GM12872 (cell line): ENCODE results near the gene SNRNP70.
A peak's percentile ranks its signal among the peaks of the same experiment; 100 is the strongest.

Source experiments
- TF ChIP-seq, protein P1 (sequence below): IDR thresholded peaks from 3 replicates; pipeline ENCODE4 v1.5.1; 2011; ENCODE audit warnings: low read depth, mild to moderate bottlenecking, low read length, moderate library complexity; ENCODE audit not compliant: insufficient read depth

Gene SNRNP70

DNA sequence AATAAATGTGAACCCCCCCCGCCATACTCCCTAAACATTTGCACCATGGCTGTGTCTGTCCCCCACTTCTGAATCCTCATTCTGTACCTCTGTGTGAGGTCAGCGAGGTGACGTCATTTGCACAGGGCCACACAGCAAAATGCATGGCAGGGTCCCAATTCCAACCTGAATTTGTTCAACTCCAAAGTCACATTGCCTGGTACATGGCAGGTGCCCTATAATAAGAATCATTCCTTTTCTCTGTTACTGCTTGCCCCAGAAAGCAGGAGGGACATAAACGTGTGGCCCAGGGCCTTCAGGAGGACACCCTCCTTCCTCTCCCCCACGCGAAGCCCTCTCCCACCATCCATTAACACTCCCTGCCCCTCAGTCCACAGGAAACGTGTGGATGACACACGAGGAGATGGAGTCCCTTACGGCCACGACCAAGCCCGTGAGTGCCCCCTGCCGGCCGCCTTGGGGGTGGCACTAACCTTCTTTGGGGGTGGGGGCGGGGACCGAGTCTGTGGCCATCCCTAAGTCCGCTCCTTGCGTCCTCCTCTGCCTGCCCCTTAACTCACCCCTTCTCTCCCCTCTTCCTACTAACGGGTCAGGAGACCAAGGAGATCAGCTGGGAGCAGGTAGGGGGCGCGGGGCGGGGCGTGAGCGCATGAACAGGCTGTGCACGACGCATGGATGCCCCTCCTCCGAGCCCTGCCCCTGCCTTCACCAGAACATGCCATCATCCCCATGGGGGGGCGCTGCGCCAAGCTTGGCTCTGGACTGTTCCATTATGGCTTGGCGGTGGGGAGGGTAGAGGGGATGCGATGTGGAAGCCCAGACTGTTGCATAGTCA lies 60.5 kb downstream of the SNRNP70 start:
- TF ChIP-seq, protein P1, sequence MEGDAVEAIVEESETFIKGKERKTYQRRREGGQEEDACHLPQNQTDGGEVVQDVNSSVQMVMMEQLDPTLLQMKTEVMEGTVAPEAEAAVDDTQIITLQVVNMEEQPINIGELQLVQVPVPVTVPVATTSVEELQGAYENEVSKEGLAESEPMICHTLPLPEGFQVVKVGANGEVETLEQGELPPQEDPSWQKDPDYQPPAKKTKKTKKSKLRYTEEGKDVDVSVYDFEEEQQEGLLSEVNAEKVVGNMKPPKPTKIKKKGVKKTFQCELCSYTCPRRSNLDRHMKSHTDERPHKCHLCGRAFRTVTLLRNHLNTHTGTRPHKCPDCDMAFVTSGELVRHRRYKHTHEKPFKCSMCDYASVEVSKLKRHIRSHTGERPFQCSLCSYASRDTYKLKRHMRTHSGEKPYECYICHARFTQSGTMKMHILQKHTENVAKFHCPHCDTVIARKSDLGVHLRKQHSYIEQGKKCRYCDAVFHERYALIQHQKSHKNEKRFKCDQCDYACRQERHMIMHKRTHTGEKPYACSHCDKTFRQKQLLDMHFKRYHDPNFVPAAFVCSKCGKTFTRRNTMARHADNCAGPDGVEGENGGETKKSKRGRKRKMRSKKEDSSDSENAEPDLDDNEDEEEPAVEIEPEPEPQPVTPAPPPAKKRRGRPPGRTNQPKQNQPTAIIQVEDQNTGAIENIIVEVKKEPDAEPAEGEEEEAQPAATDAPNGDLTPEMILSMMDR = peak; percentile 88

- TF ChIP-seq, protein P1 = no peak
Measured at GRCh38 chr19:49148044-49148682, 62.9 kb downstream of the SNRNP70 start.

- TF ChIP-seq, protein P1 = no peak
Measured at GRCh38 chr19:49148784-49149651, 63.8 kb downstream of the SNRNP70 start.

DNA sequence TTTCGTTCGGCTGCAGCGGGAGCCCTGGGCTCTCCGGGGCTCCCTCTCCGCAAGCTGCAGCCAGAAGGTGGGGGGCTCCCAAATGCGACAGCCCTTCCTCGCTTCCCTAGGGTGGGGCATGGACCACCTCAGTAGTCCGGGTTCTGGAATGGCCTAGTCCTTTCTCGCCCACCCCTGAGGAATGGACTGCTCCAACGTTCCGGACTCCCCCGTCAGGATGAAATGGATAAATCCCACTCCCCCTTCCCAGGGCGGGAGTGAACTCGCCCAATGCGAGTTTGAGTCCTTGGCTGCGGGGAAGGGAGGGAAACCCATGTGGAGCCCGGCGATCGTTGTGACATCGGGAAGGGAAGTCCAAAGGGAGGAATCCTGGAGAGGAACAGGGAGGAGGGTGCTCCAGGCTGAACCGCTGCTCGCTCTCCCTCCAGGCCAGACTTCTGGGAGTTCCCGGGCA lies 64.4 kb downstream of the SNRNP70 start:
- TF ChIP-seq, protein P1 = no peak

GRCh38 chr19:49150106-49150943 lies 65.1 kb downstream of the SNRNP70 start:
- TF ChIP-seq, protein P1 = no peak

DNA sequence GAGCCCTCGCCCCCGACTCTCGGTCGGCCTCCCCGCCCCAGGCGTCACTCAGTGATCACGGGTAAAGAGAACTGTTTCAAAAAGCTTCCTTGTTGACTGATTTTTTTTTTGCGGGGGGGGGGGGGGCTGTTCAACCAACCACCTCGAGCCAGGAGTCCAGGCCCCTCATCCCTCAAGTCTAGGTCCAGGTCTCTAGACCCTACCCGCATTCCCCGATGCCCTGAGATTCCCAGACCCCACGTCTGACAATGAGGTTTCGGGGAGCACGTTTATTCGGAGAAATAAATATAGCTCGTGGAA lies 65.6 kb downstream of the SNRNP70 start:
- TF ChIP-seq, protein P1 = no peak
